ENCODE results near the gene ZNF91.
"Not testable (repeated sequence)": the region's sequence is repeated elsewhere in the genome, so short reads cannot be mapped to it uniquely, and the experiment has no call there.

ZNF91 gene

GRCh38 chr19:23395041-23395721, at the start of gene ZNF91:
Gene ZNF91, minus strand, starts transcription at chr19:23395471. Its CDS starts 117 bp downstream, at chr19:23395354.
- DNase-seq (ENCODE audit: low read depth, low spot score): peak; percentile 93

- DNase-seq (ENCODE audit: low read depth, low spot score): no peak
Measured at GRCh38 chr19:23440791-23441190, 45.5 kb upstream of the ZNF91 start.

- no peak for DNase-seq (ENCODE audit: low read depth, low spot score)
Measured at GRCh38 chr19:23440207-23440606, 44.9 kb upstream of the ZNF91 start.

- no peak for DNase-seq (ENCODE audit: low read depth, low spot score)
Measured at GRCh38 chr19:23439623-23440022, 44.4 kb upstream of the ZNF91 start.

- DNase-seq (ENCODE audit: low read depth, low spot score): no peak
Measured at GRCh38 chr19:23437901-23438300, 42.6 kb upstream of the ZNF91 start.

GRCh38 chr19:23436944-23437343, 41.7 kb upstream of the ZNF91 start:
- DNase-seq (ENCODE audit: low read depth, low spot score): no peak

GRCh38 chr19:23436318-23436717, 41.0 kb upstream of the ZNF91 start:
- DNase-seq (ENCODE audit: low read depth, low spot score): no peak

GRCh38 chr19:23420824-23421223, 25.6 kb upstream of the ZNF91 start:
- no peak for DNase-seq (ENCODE audit: low read depth, low spot score)

GRCh38 chr19:23419261-23419660, 24.0 kb upstream of the ZNF91 start:
- not testable (repeated sequence) for DNase-seq (ENCODE audit: low read depth, low spot score)

GRCh38 chr19:23415561-23416191, 20.4 kb upstream of the ZNF91 start:
- no peak for DNase-seq (ENCODE audit: low read depth, low spot score)

GRCh38 chr19:23415034-23415433, 19.8 kb upstream of the ZNF91 start:
- DNase-seq (ENCODE audit: low read depth, low spot score): no peak

GRCh38 chr19:23410155-23410554, 14.9 kb upstream of the ZNF91 start:
- no peak for DNase-seq (ENCODE audit: low read depth, low spot score)

GRCh38 chr19:23409392-23410048, 14.2 kb upstream of the ZNF91 start:
- no peak for DNase-seq (ENCODE audit: low read depth, low spot score)

- no peak for DNase-seq (ENCODE audit: low read depth, low spot score)
Measured at GRCh38 chr19:23407616-23408133, 12.4 kb upstream of the ZNF91 start.

GRCh38 chr19:23406721-23407120, 11.4 kb upstream of the ZNF91 start:
- no peak for DNase-seq (ENCODE audit: low read depth, low spot score)

GRCh38 chr19:23406091-23406490, 10.8 kb upstream of the ZNF91 start:
- DNase-seq (ENCODE audit: low read depth, low spot score): no peak

- no peak for DNase-seq (ENCODE audit: low read depth, low spot score)
Measured at GRCh38 chr19:23404676-23405075, 9.4 kb upstream of the ZNF91 start.

GRCh38 chr19:23403581-23404324, 8.5 kb upstream of the ZNF91 start:
- DNase-seq (ENCODE audit: low read depth, low spot score): no peak

GRCh38 chr19:23403052-23403451, 7.8 kb upstream of the ZNF91 start:
- no peak for DNase-seq (ENCODE audit: low read depth, low spot score)

- no peak for DNase-seq (ENCODE audit: low read depth, low spot score)
Measured at GRCh38 chr19:23402388-23402787, 7.1 kb upstream of the ZNF91 start.

- DNase-seq (ENCODE audit: low read depth, low spot score): no peak
Measured at GRCh38 chr19:23401086-23401610, 5.9 kb upstream of the ZNF91 start.

- no peak for DNase-seq (ENCODE audit: low read depth, low spot score)
Measured at GRCh38 chr19:23399443-23399842, 4.2 kb upstream of the ZNF91 start.
